GM19193 (cell line): Measurements from ENCODE around the gene TBC1D16.

Experiments
- POLR2A ChIP-seq: IDR thresholded peaks from 4 replicates; pipeline ENCODE4 v1.6.1; 2011; ENCODE audit not compliant: insufficient read depth, insufficient read length; ENCODE audit errors: extremely low read depth

TBC1D16 gene

GRCh38 chr17:80035687-80035936 is at the start of gene TBC1D16:
Gene TBC1D16 (minus strand): TSS chr17:80035872. CDS start chr17:80013547, 22,325 bp downstream.
- TF ChIP-seq POLR2A, result no peak

- TF ChIP-seq POLR2A, result no peak
Observed at GRCh38 chr17:80084773-80085172, 49.1 kb upstream of the TBC1D16 start.

GRCh38 chr17:80083136-80083661 is 47.5 kb upstream of the TBC1D16 start:
- TF ChIP-seq POLR2A, result no peak

GRCh38 chr17:80082403-80083135 is 46.9 kb upstream of the TBC1D16 start:
- TF ChIP-seq POLR2A, result no peak

GRCh38 chr17:80081596-80081995 is 45.9 kb upstream of the TBC1D16 start:
- no peak for TF ChIP-seq POLR2A

- TF ChIP-seq POLR2A, result no peak
Observed at GRCh38 chr17:80080081-80080480, 44.4 kb upstream of the TBC1D16 start.

- TF ChIP-seq POLR2A, result no peak
Observed at GRCh38 chr17:80072410-80072809, 36.7 kb upstream of the TBC1D16 start.

- TF ChIP-seq POLR2A, result no peak
Observed at GRCh38 chr17:80071116-80071841, 35.6 kb upstream of the TBC1D16 start.

GRCh38 chr17:80070375-80071115 is 34.9 kb upstream of the TBC1D16 start:
- TF ChIP-seq POLR2A, result no peak

GRCh38 chr17:80068301-80069222 is 32.9 kb upstream of the TBC1D16 start:
- no peak for TF ChIP-seq POLR2A

- no peak for TF ChIP-seq POLR2A
Observed at GRCh38 chr17:80067393-80067986, 31.8 kb upstream of the TBC1D16 start.

GRCh38 chr17:80065478-80066170 is 30.0 kb upstream of the TBC1D16 start:
- no peak for TF ChIP-seq POLR2A

GRCh38 chr17:80064696-80065095 is 29.0 kb upstream of the TBC1D16 start:
- no peak for TF ChIP-seq POLR2A
